Endothelial cell of umbilical vein (primary cell): ENCODE results near the gene MAST1. TPM values are rescaled to one million over a fixed set of nuclear protein-coding genes. Genes with fewer than 3 reads are reported as not detected.

ENCODE experiments used
- BruUV-seq: library from RNA; stranded (reverse); fragments of 400-500 nt; replicated peaks from 2 replicates; lab custom pipeline; 2021; lab: Mats Ljungman, UMichigan
- CTCF ChIA-PET: fragments of 300-600, 350-600 bp; sonication (Branson Sonifier 250); formaldehyde crosslinking; loops from one replicate; lab custom pipeline; 2021; ENCODE audit warnings: antibody characterized with exemption, inconsistent platforms; lab: Charles Lee
- POLR2A ChIA-PET: fragments of 300-600, 350-600 bp; sonication (Branson Sonifier 250); formaldehyde crosslinking; loops from one replicate; lab custom pipeline; 2021; ENCODE audit warnings: antibody characterized with exemption, inconsistent platforms; lab: Charles Lee
- DNase-seq: peaks from one replicate; pipeline ENCODE4 v3.0.0-alpha.2; 2011; ENCODE audit warnings: low read depth, low spot score
- FAIRE-seq: peaks from 2 replicates; lab custom pipeline; 2011; peaks lifted over from hg19 to GRCh38; lab: Jason Lieb, UNC
- H2AFZ ChIP-seq: 2 replicates; pipeline ENCODE4 v1.6.0; 2012; ENCODE audit warnings: low read depth, low read length, control low read depth, inconsistent platforms
- H3K27ac ChIP-seq: 2 replicates; pipeline ENCODE4 v1.5.1; 2011; ENCODE audit warnings: low read depth, mild to moderate bottlenecking, control low read depth, low read length, moderate library complexity; ENCODE audit not compliant: insufficient read depth
- H3K27me3 ChIP-seq, 2 experiments: 2 replicates each; pipeline versions ENCODE4 v1.6.0 to v1.6.1; 2011; ENCODE audit warnings: low read length in 2 of 2, mixed read lengths in 1 of 2; ENCODE audit not compliant: control insufficient read depth in 2 of 2, insufficient read depth in 2 of 2
- H3K36me3 ChIP-seq, 2 experiments: 2 replicates in 1 of 2; 3 replicates in 1 of 2; pipeline ENCODE4 v1.5.1; 2011; ENCODE audit warnings: low read length in 2 of 2, mild to moderate bottlenecking in 1 of 2, moderate library complexity in 1 of 2; ENCODE audit not compliant: control insufficient read depth in 2 of 2, insufficient read depth in 2 of 2; ENCODE audit errors: extremely low read depth in 1 of 2
- H3K4me1 ChIP-seq: 3 replicates; pipeline ENCODE4 v1.5.1; 2011; ENCODE audit warnings: mild to moderate bottlenecking, low read length; ENCODE audit not compliant: control insufficient read depth, insufficient read depth; ENCODE audit errors: extremely low read depth
- H3K4me2 ChIP-seq: 2 replicates; pipeline ENCODE4 v1.6.1; 2011; ENCODE audit warnings: low read length, control low read depth, mixed read lengths; ENCODE audit not compliant: insufficient read depth
- H3K4me3 ChIP-seq, 3 experiments: fragments of 200-600 bp in 1 of 3; sonication (generic), shearing (Covaris generic) in 1 of 3; replicated peaks in 1 of 3; 2 replicates each; pipeline ENCODE4 v1.5.1; 2011 to 2016; ENCODE audit warnings: control low read depth in 3 of 3, low read length in 3 of 3, mild to moderate bottlenecking in 2 of 3, inconsistent platforms in 1 of 3, low read depth in 1 of 3, moderate library complexity in 1 of 3; ENCODE audit not compliant: insufficient read depth in 1 of 3
- H3K79me2 ChIP-seq: 2 replicates; pipeline ENCODE4 v1.6.0; 2012; ENCODE audit warnings: low read length, inconsistent platforms; ENCODE audit not compliant: control insufficient read depth, insufficient read depth
- H3K9ac ChIP-seq: replicated peaks from 2 replicates; pipeline ENCODE3; 2011; ENCODE audit warnings: low read length, control low read depth; ENCODE audit not compliant: insufficient read depth; ENCODE audit errors: extremely low read depth
- H3K9me1 ChIP-seq: replicated peaks from 3 replicates; pipeline ENCODE4 v1.6.0; 2011; ENCODE audit warnings: mild to moderate bottlenecking, low read length; ENCODE audit not compliant: control insufficient read depth, insufficient read depth; ENCODE audit errors: extremely low read depth
- H3K9me3 ChIP-seq: replicated peaks from 2 replicates; pipeline ENCODE4 v1.5.1; 2012; ENCODE audit warnings: low read length, inconsistent platforms; ENCODE audit not compliant: control insufficient read depth, insufficient read depth
- H4K20me1 ChIP-seq: replicated peaks from 2 replicates; pipeline ENCODE3; 2011; ENCODE audit warnings: mild to moderate bottlenecking, low read length; ENCODE audit not compliant: control insufficient read depth, insufficient read depth; ENCODE audit errors: extremely low read depth
- EZH2 ChIP-seq: IDR thresholded peaks from 2 replicates; pipeline ENCODE4 v1.6.1; 2012; ENCODE audit warnings: borderline replicate concordance, low read depth, mild to moderate bottlenecking, moderate library complexity, low read length, inconsistent platforms; ENCODE audit not compliant: severe bottlenecking
- FOS ChIP-seq: IDR thresholded peaks from 2 replicates; pipeline ENCODE4 v1.6.1; 2011; ENCODE audit warnings: mild to moderate bottlenecking, low read length, moderate library complexity, borderline replicate concordance; ENCODE audit not compliant: insufficient read depth
- GATA2 ChIP-seq: IDR thresholded peaks from 2 replicates; pipeline ENCODE4 v1.7.0; 2011; ENCODE audit warnings: low read depth, mild to moderate bottlenecking, moderate library complexity, mixed read lengths, low read length; ENCODE audit not compliant: insufficient read length, insufficient read depth
- JUN ChIP-seq: IDR thresholded peaks from 2 replicates; pipeline ENCODE4 v1.6.1; 2011; ENCODE audit warnings: borderline replicate concordance, low read depth; ENCODE audit not compliant: insufficient read length, insufficient read depth
- MAX ChIP-seq: IDR thresholded peaks from 2 replicates; pipeline ENCODE4 v1.6.1; 2011; ENCODE audit not compliant: insufficient read depth, insufficient read length
- MYC ChIP-seq: IDR thresholded peaks from one replicate; pipeline ENCODE4 v1.6.1; 2011; ENCODE audit warnings: mild to moderate bottlenecking, low read depth, low read length
- POLR2A ChIP-seq: IDR thresholded peaks from 2 replicates; pipeline ENCODE4 v1.6.1; 2012; ENCODE audit warnings: low read depth, mild to moderate bottlenecking, control low read depth, low read length
- POLR2AphosphoS5 ChIP-seq: IDR thresholded peaks from 2 replicates; pipeline ENCODE4 v1.6.1; 2012; ENCODE audit warnings: low read depth, mild to moderate bottlenecking, control low read depth, low read length, moderate library complexity; ENCODE audit not compliant: insufficient read depth
- dilution Hi-C: fragments of 300-500 bp; cut with MboI; formaldehyde crosslinking; loops from one replicate; pipeline ENCODE4 v1.15.0; 2019; ENCODE audit warnings: low sequenced_read_pairs; ENCODE audit not compliant: extremely low pct_ligation_motif_present
- intact Hi-C: fragments of 100-400 bp; cut with micrococcal nuclease; formaldehyde crosslinking; loops from one replicate; pipeline ENCODE4 v1.10.0; 2022
- polyA plus RNA-seq, 4 experiments: library from polyadenylated mRNA; depleted of rRNA in 3 of 4; stranded (reverse) in 3 of 4; unstranded in 1 of 4; fragments of >200 nt; gene quantifications; 2 replicates each; pipeline versions ENCODE4 v1.2.1 to v1.2.3, GENCODE V29; 2011 to 2012; ENCODE audit warnings: missing spikeins in 1 of 4
- total RNA-seq: library from RNA; stranded (reverse); gene quantifications from 2 replicates; pipeline ENCODE4 v1.2.3, GENCODE V29; 2021

Gene MAST1
- total and polyA plus RNA-seq, 2 donors (not counting 3 experiments of a cell fraction or from before 2014, with no cell fraction given) = 0.13 to 0.46 TPM

GRCh38 chr19:12882589-12882988 lies 44.3 kb downstream of the MAST1 start:
- CTCF ChIA-PET = interaction anchor here (1.7 to 3.5 kb wide), 5 partner anchors 8 to 116 kb away, joined by 5 to 22 read pairs (median 14); partner anchors contain the start of gene GCDH
- dilution Hi-C loops (no loop called here), intact Hi-C loops (no loop called here)
- H2AFZ ChIP-seq = no peak overlapping the region
- no peaks in the 10 kb centered on the region for H3K9me3 ChIP-seq
- FAIRE-seq (peak; percentile 4), DNase-seq (no peak)
- H3K9ac ChIP-seq = no peak overlapping the region
- no peaks in the 10 kb centered on the region for H3K9me1 ChIP-seq
- POLR2A ChIA-PET = interaction anchor here (1.1 kb wide), 1 partner anchor 8 kb away, joined by 4 read pairs; the partner anchor contains the start of gene GCDH
- H3K4me1 ChIP-seq = peaks cover 4% of the 10 kb centered on the region
- TF ChIP-seq POLR2AphosphoS5 (no peak), POLR2A (no peak)
- H3K27ac ChIP-seq = no peak overlapping the region
- H3K4me3 ChIP-seq = no peak overlapping the region
- no peak overlapping the region for H3K4me2 ChIP-seq
- no TSS peak for BruUV-seq
- no peaks in the 10 kb centered on the region for H3K79me2 ChIP-seq
- H4K20me1 ChIP-seq = no peaks in the 10 kb centered on the region
- H3K27me3 ChIP-seq = peaks cover 12 to 22% of the 10 kb centered on the region in 2 experiments
- H3K36me3 ChIP-seq = peaks cover 0 to 5% of the 10 kb centered on the region in 2 experiments

GRCh38 chr19:12884202-12884601 lies 45.9 kb downstream of the MAST1 start:
- no peak overlapping the region for H3K4me3 ChIP-seq
- H3K27me3 ChIP-seq = peaks cover 12 to 22% of the 10 kb centered on the region in 2 experiments
- no peak for TF ChIP-seq MAX
- no peak for TF ChIP-seq MYC
- no peak for TF ChIP-seq EZH2
- TF ChIP-seq GATA2 = no peak
- TF ChIP-seq POLR2AphosphoS5 = no peak
- TF ChIP-seq FOS = no peak
- no peak for TF ChIP-seq JUN
- no peaks in the 10 kb centered on the region for H3K79me2 ChIP-seq
- no peak for FAIRE-seq
- H3K9ac ChIP-seq = no peak overlapping the region
- H4K20me1 ChIP-seq = no peaks in the 10 kb centered on the region
- no peak overlapping the region for H2AFZ ChIP-seq
- H3K9me3 ChIP-seq = no peaks in the 10 kb centered on the region
- H3K27ac ChIP-seq = no peak overlapping the region
- no peak for DNase-seq
- ChIA-PET CTCF (interaction anchor here (1.4 kb wide), 1 partner anchor 8 kb away, joined by 4 read pairs; no protein-coding TSS in a partner anchor), POLR2A (no interaction called here)
- peaks cover 4% of the 10 kb centered on the region for H3K4me1 ChIP-seq
- no peaks in the 10 kb centered on the region for H3K9me1 ChIP-seq
- dilution Hi-C loops = no loop called here
- no peaks in the 10 kb centered on the region for H3K36me3 ChIP-seq
- H3K4me2 ChIP-seq = no peak overlapping the region
- BruUV-seq = no TSS peak
- intact Hi-C loops = no loop called here
